Endothelial cell of umbilical vein (primary cell): ENCODE data around the gene B3GALNT2. TPM values are rescaled to one million over a fixed set of nuclear protein-coding genes. Genes with fewer than 3 reads are reported as not detected.
"Not testable (repeated sequence)": the region's sequence is repeated elsewhere in the genome, so short reads cannot be mapped to it uniquely, and the experiment has no call there.

ENCODE experiments used
- BruUV-seq: library from RNA; stranded (reverse); fragments of 400-500 nt; replicated peaks from 2 replicates; lab custom pipeline; 2021; lab: Mats Ljungman, UMichigan
- CTCF ChIA-PET: fragments of 300-600, 350-600 bp; sonication (Branson Sonifier 250); formaldehyde crosslinking; loops from one replicate; lab custom pipeline; 2021; ENCODE audit warnings: antibody characterized with exemption, inconsistent platforms; lab: Charles Lee
- POLR2A ChIA-PET: fragments of 300-600, 350-600 bp; sonication (Branson Sonifier 250); formaldehyde crosslinking; loops from one replicate; lab custom pipeline; 2021; ENCODE audit warnings: antibody characterized with exemption, inconsistent platforms; lab: Charles Lee
- DNase-seq: peaks from one replicate; pipeline ENCODE4 v3.0.0-alpha.2; 2011; ENCODE audit warnings: low read depth, low spot score
- FAIRE-seq: peaks from 2 replicates; lab custom pipeline; 2011; peaks lifted over from hg19 to GRCh38; lab: Jason Lieb, UNC
- H2AFZ ChIP-seq: 2 replicates; pipeline ENCODE4 v1.6.0; 2012; ENCODE audit warnings: low read depth, low read length, control low read depth, inconsistent platforms
- H3K27ac ChIP-seq: 2 replicates; pipeline ENCODE4 v1.5.1; 2011; ENCODE audit warnings: low read depth, mild to moderate bottlenecking, control low read depth, low read length, moderate library complexity; ENCODE audit not compliant: insufficient read depth
- H3K27me3 ChIP-seq, 2 experiments: 2 replicates each; pipeline versions ENCODE4 v1.6.0 to v1.6.1; 2011; ENCODE audit warnings: low read length in 2 of 2, mixed read lengths in 1 of 2; ENCODE audit not compliant: control insufficient read depth in 2 of 2, insufficient read depth in 2 of 2
- H3K36me3 ChIP-seq, 2 experiments: 2 replicates in 1 of 2; 3 replicates in 1 of 2; pipeline ENCODE4 v1.5.1; 2011; ENCODE audit warnings: low read length in 2 of 2, mild to moderate bottlenecking in 1 of 2, moderate library complexity in 1 of 2; ENCODE audit not compliant: control insufficient read depth in 2 of 2, insufficient read depth in 2 of 2; ENCODE audit errors: extremely low read depth in 1 of 2
- H3K4me1 ChIP-seq: 3 replicates; pipeline ENCODE4 v1.5.1; 2011; ENCODE audit warnings: mild to moderate bottlenecking, low read length; ENCODE audit not compliant: control insufficient read depth, insufficient read depth; ENCODE audit errors: extremely low read depth
- H3K4me2 ChIP-seq: 2 replicates; pipeline ENCODE4 v1.6.1; 2011; ENCODE audit warnings: low read length, control low read depth, mixed read lengths; ENCODE audit not compliant: insufficient read depth
- H3K4me3 ChIP-seq, 3 experiments: fragments of 200-600 bp in 1 of 3; sonication (generic), shearing (Covaris generic) in 1 of 3; replicated peaks in 1 of 3; 2 replicates each; pipeline ENCODE4 v1.5.1; 2011 to 2016; ENCODE audit warnings: control low read depth in 3 of 3, low read length in 3 of 3, mild to moderate bottlenecking in 2 of 3, inconsistent platforms in 1 of 3, low read depth in 1 of 3, moderate library complexity in 1 of 3; ENCODE audit not compliant: insufficient read depth in 1 of 3
- H3K79me2 ChIP-seq: 2 replicates; pipeline ENCODE4 v1.6.0; 2012; ENCODE audit warnings: low read length, inconsistent platforms; ENCODE audit not compliant: control insufficient read depth, insufficient read depth
- H3K9ac ChIP-seq: replicated peaks from 2 replicates; pipeline ENCODE3; 2011; ENCODE audit warnings: low read length, control low read depth; ENCODE audit not compliant: insufficient read depth; ENCODE audit errors: extremely low read depth
- H3K9me1 ChIP-seq: replicated peaks from 3 replicates; pipeline ENCODE4 v1.6.0; 2011; ENCODE audit warnings: mild to moderate bottlenecking, low read length; ENCODE audit not compliant: control insufficient read depth, insufficient read depth; ENCODE audit errors: extremely low read depth
- H3K9me3 ChIP-seq: replicated peaks from 2 replicates; pipeline ENCODE4 v1.5.1; 2012; ENCODE audit warnings: low read length, inconsistent platforms; ENCODE audit not compliant: control insufficient read depth, insufficient read depth
- H4K20me1 ChIP-seq: replicated peaks from 2 replicates; pipeline ENCODE3; 2011; ENCODE audit warnings: mild to moderate bottlenecking, low read length; ENCODE audit not compliant: control insufficient read depth, insufficient read depth; ENCODE audit errors: extremely low read depth
- FOS ChIP-seq: IDR thresholded peaks from 2 replicates; pipeline ENCODE4 v1.6.1; 2011; ENCODE audit warnings: mild to moderate bottlenecking, low read length, moderate library complexity, borderline replicate concordance; ENCODE audit not compliant: insufficient read depth
- GATA2 ChIP-seq: IDR thresholded peaks from 2 replicates; pipeline ENCODE4 v1.7.0; 2011; ENCODE audit warnings: low read depth, mild to moderate bottlenecking, moderate library complexity, mixed read lengths, low read length; ENCODE audit not compliant: insufficient read length, insufficient read depth
- JUN ChIP-seq: IDR thresholded peaks from 2 replicates; pipeline ENCODE4 v1.6.1; 2011; ENCODE audit warnings: borderline replicate concordance, low read depth; ENCODE audit not compliant: insufficient read length, insufficient read depth
- MAX ChIP-seq: IDR thresholded peaks from 2 replicates; pipeline ENCODE4 v1.6.1; 2011; ENCODE audit not compliant: insufficient read depth, insufficient read length
- POLR2A ChIP-seq: IDR thresholded peaks from 2 replicates; pipeline ENCODE4 v1.6.1; 2012; ENCODE audit warnings: low read depth, mild to moderate bottlenecking, control low read depth, low read length
- dilution Hi-C: fragments of 300-500 bp; cut with MboI; formaldehyde crosslinking; loops from one replicate; pipeline ENCODE4 v1.15.0; 2019; ENCODE audit warnings: low sequenced_read_pairs; ENCODE audit not compliant: extremely low pct_ligation_motif_present
- intact Hi-C: fragments of 100-400 bp; cut with micrococcal nuclease; formaldehyde crosslinking; loops from one replicate; pipeline ENCODE4 v1.10.0; 2022
- polyA plus RNA-seq, 4 experiments: library from polyadenylated mRNA; depleted of rRNA in 3 of 4; stranded (reverse) in 3 of 4; unstranded in 1 of 4; fragments of >200 nt; gene quantifications; 2 replicates each; pipeline versions ENCODE4 v1.2.1 to v1.2.3, GENCODE V29; 2011 to 2012; ENCODE audit warnings: missing spikeins in 1 of 4
- total RNA-seq: library from RNA; stranded (reverse); gene quantifications from 2 replicates; pipeline ENCODE4 v1.2.3, GENCODE V29; 2021

B3GALNT2 gene
- total and polyA plus RNA-seq, 2 donors (not counting 3 experiments of a cell fraction or from before 2014, with no cell fraction given) = 12.0 to 32.2 TPM

DNA sequence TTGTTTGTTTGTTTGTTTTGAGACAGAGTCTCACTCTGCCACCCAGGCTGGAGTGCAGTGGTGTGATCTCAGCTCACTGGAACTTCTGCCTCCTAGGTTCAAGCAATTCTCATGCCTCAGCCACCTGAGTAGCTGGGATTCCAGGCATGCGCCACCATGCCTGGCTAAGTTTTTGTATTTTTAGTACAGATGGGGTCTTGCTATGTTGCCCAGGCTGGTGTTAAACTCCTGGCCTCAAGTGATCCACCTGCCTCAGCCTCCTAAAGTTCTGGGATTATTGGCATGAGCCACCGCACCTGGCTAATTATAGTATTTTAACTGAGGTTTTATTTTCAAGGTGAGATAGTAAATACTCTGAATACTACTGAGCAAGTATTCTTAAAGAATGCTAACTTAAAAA lies 34.4 kb downstream of the B3GALNT2 start:
- H3K36me3 ChIP-seq, H4K20me1 ChIP-seq, DNase-seq, H3K9me3 ChIP-seq, H3K9me1 ChIP-seq, FAIRE-seq, BruUV-seq, H3K4me2 ChIP-seq, dilution Hi-C loops, H3K9ac ChIP-seq, H2AFZ ChIP-seq, H3K4me3 ChIP-seq, H3K79me2 ChIP-seq, H3K27ac ChIP-seq, H3K27me3 ChIP-seq: not testable (repeated sequence)
- CTCF ChIA-PET = interaction anchor here (1.0 kb wide), 1 partner anchor 27 kb away, joined by 3 read pairs; no protein-coding TSS in a partner anchor
- peaks cover 32% of the 10 kb centered on the region for H3K4me1 ChIP-seq
- POLR2A ChIA-PET = interaction anchor here (0.6 kb wide), 1 partner anchor 11 kb away, joined by 5 read pairs; no protein-coding TSS in a partner anchor
- intact Hi-C loops = loop anchor here (2.0 kb wide), 1 partner anchor 33 kb away; no protein-coding TSS in a partner anchor

DNA sequence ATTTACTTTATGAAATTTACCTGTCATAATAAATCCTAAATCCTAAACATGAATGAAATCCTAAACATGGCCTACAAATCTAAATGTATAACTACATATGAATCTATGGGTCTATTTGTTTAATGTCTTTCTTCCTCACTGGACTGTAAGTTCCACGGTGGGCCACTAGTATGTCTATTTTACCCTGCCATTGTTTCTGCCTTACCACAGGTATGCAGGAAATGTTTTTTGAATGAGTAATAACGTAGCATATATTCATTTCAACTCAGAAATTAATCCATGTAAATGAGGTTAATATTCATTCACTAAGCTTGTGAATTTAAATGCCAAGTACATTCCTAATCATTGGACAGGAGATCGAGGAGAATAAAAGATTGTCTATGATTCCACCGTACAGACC lies 35.3 kb downstream of the B3GALNT2 start:
- peak; percentile 40 for DNase-seq
- Histone ChIP-seq H3K4me2 (peak overlapping the region; percentile 59), H3K9me3 (no peaks in the 10 kb centered on the region), H3K9me1 (no peaks in the 10 kb centered on the region), H3K9ac (peak overlapping the region; percentile 38), H3K27ac (peak overlapping the region; percentile 19), H3K4me1 (peaks cover 30% of the 10 kb centered on the region), H3K4me3 (no peak overlapping the region), H3K36me3 (no peaks in the 10 kb centered on the region), H4K20me1 (no peaks in the 10 kb centered on the region), H3K79me2 (no peaks in the 10 kb centered on the region), H2AFZ (no peak overlapping the region), H3K27me3 (no peaks in the 10 kb centered on the region)
- FAIRE-seq = no peak
- intact Hi-C loops = no loop called here
- POLR2A ChIA-PET = no interaction called here
- TF ChIP-seq POLR2A = no peak
- peak; percentile 25 for TF ChIP-seq FOS
- TF ChIP-seq GATA2 = no peak
- TF ChIP-seq JUN = peak; percentile 54
- no peak for TF ChIP-seq MAX
- dilution Hi-C loops = no loop called here
- no TSS peak for BruUV-seq
- CTCF ChIA-PET = interaction anchor here (0.6 to 1.0 kb wide), 2 partner anchors 35 to 503 kb away, joined by 3 to 4 read pairs; partner anchors contain the start of gene B3GALNT2
